ENCODE results near the gene ATP6V0A4. TPM values are rescaled to one million over a fixed set of nuclear protein-coding genes. Genes with fewer than 3 reads are reported as not detected.

ATP6V0A4 gene
- total RNA-seq, 1 experiment from 2014 or later = 1.2 TPM

- Mint-ChIP-seq H3K27me3 (ENCODE audit: insufficient read depth, unreplicated experiment) (no peaks in the 10 kb centered on the region), H3K9me3 (ENCODE audit: unreplicated experiment) (no peaks in the 10 kb centered on the region), H3K36me3 (ENCODE audit: insufficient read depth, unreplicated experiment) (peaks cover 6% of the 10 kb centered on the region), H3K4me1 (ENCODE audit: low read depth, unreplicated experiment) (no peaks in the 10 kb centered on the region), H3K4me3 (ENCODE audit: unreplicated experiment) (no peak overlapping the region), H3K27ac (ENCODE audit: unreplicated experiment) (no peak overlapping the region)
- BruUV-seq (replicated peaks) = no TSS peak
- H3K4me3 ChIP-seq (ENCODE audit: low read depth, low read length) = no peak overlapping the region
- intact Hi-C loops (cut with micrococcal nuclease; ENCODE audit: unreplicated experiment) = no loop called here
- H3K27me3 ChIP-seq (replicated peaks; ENCODE audit: control insufficient read depth, insufficient read depth, low read length) = no peaks in the 10 kb centered on the region
- ChIA-PET CTCF (no interaction called here), POLR2A (no interaction called here)
- no peaks in the 10 kb centered on the region for H3K4me1 ChIP-seq
- no peaks in the 10 kb centered on the region for H3K9me3 ChIP-seq
- no peak for DNase-seq
- H3K36me3 ChIP-seq (ENCODE audit: control insufficient read depth, insufficient read depth, low read length) = no peaks in the 10 kb centered on the region
- TF ChIP-seq, protein P1, sequence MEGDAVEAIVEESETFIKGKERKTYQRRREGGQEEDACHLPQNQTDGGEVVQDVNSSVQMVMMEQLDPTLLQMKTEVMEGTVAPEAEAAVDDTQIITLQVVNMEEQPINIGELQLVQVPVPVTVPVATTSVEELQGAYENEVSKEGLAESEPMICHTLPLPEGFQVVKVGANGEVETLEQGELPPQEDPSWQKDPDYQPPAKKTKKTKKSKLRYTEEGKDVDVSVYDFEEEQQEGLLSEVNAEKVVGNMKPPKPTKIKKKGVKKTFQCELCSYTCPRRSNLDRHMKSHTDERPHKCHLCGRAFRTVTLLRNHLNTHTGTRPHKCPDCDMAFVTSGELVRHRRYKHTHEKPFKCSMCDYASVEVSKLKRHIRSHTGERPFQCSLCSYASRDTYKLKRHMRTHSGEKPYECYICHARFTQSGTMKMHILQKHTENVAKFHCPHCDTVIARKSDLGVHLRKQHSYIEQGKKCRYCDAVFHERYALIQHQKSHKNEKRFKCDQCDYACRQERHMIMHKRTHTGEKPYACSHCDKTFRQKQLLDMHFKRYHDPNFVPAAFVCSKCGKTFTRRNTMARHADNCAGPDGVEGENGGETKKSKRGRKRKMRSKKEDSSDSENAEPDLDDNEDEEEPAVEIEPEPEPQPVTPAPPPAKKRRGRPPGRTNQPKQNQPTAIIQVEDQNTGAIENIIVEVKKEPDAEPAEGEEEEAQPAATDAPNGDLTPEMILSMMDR (IDR thresholded peaks at IDR 0.05; ENCODE audit: insufficient read depth in 1 of 2, low read depth in 1 of 2, low read length in 1 of 2, severe bottlenecking in 1 of 2, unreplicated experiment in 1 of 2) = no peak
Observed at GRCh38 chr7:138828302-138828701, 30.3 kb upstream of the ATP6V0A4 start.

GRCh38 chr7:138825049-138825721 lies 27.2 kb upstream of the ATP6V0A4 start:
- ChIA-PET POLR2A (no interaction called here), CTCF (no interaction called here)
- BruUV-seq (replicated peaks) = no TSS peak
- DNase-seq = no peak
- intact Hi-C loops (cut with micrococcal nuclease; ENCODE audit: unreplicated experiment) = no loop called here
- H3K4me3 ChIP-seq (ENCODE audit: low read depth, low read length) = no peak overlapping the region
- H3K4me3 Mint-ChIP-seq (ENCODE audit: unreplicated experiment) = no peak overlapping the region
- H3K27ac Mint-ChIP-seq (ENCODE audit: unreplicated experiment) = no peak overlapping the region
- H3K9me3 ChIP-seq = no peaks in the 10 kb centered on the region
- TF ChIP-seq, protein P1 (IDR thresholded peaks at IDR 0.05; ENCODE audit: insufficient read depth in 1 of 2, low read depth in 1 of 2, low read length in 1 of 2, severe bottlenecking in 1 of 2, unreplicated experiment in 1 of 2) = no peak
- H3K9me3 Mint-ChIP-seq (ENCODE audit: unreplicated experiment) = no peaks in the 10 kb centered on the region
- no peaks in the 10 kb centered on the region for H3K4me1 ChIP-seq
- no peaks in the 10 kb centered on the region for H3K36me3 Mint-ChIP-seq (ENCODE audit: insufficient read depth, unreplicated experiment)
- H3K4me1 Mint-ChIP-seq (ENCODE audit: low read depth, unreplicated experiment) = no peaks in the 10 kb centered on the region
- no peaks in the 10 kb centered on the region for H3K27me3 Mint-ChIP-seq (ENCODE audit: insufficient read depth, unreplicated experiment)
- H3K27me3 ChIP-seq (replicated peaks; ENCODE audit: control insufficient read depth, insufficient read depth, low read length) = no peaks in the 10 kb centered on the region
- no peaks in the 10 kb centered on the region for H3K36me3 ChIP-seq (ENCODE audit: control insufficient read depth, insufficient read depth, low read length)

DNA sequence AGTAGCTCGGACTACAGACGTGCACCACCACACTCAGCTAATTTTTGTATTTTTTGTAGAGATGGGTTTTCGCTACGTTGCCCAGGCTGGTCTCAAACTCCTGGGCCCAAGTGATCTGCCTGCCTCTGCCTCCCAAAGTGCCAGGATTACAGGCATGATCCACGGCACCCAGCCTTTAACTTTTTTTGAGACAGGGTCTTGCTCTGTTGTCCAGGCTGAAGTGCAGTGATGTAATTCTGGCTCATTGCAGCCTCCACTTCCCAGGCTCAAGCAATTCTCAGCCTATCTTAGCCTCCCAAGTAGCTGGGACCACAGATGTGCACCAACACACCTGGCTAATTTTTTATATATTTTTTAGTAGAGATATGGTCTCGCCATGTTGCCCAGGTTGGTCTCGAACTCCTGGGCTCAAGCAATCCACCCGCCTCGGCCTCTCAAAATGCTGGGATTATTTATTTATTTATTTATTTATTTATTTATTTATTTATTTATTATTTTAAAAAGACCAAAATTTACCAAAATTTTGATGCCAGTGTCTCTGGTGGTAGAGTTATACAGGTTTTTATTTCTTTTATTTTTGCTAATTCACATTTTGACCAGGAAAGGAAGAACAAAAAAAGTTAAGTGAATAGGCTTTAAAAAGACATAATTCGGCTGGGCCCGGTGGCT lies 25.0 kb upstream of the ATP6V0A4 start:
- no peaks in the 10 kb centered on the region for H3K36me3 ChIP-seq (ENCODE audit: control insufficient read depth, insufficient read depth, low read length)
- Mint-ChIP-seq H3K4me3 (ENCODE audit: unreplicated experiment) (no peak overlapping the region), H3K27ac (ENCODE audit: unreplicated experiment) (no peak overlapping the region), H3K36me3 (ENCODE audit: insufficient read depth, unreplicated experiment) (no peaks in the 10 kb centered on the region), H3K27me3 (ENCODE audit: insufficient read depth, unreplicated experiment) (no peaks in the 10 kb centered on the region), H3K9me3 (ENCODE audit: unreplicated experiment) (no peaks in the 10 kb centered on the region), H3K4me1 (ENCODE audit: low read depth, unreplicated experiment) (no peaks in the 10 kb centered on the region)
- no peaks in the 10 kb centered on the region for H3K27me3 ChIP-seq (replicated peaks; ENCODE audit: control insufficient read depth, insufficient read depth, low read length)
- H3K4me3 ChIP-seq (ENCODE audit: low read depth, low read length) = no peak overlapping the region
- H3K4me1 ChIP-seq = no peaks in the 10 kb centered on the region
- no peaks in the 10 kb centered on the region for H3K9me3 ChIP-seq
- ChIA-PET CTCF (no interaction called here), POLR2A (no interaction called here)
- intact Hi-C loops (cut with micrococcal nuclease; ENCODE audit: unreplicated experiment) = no loop called here
- no TSS peak for BruUV-seq (replicated peaks)
- TF ChIP-seq, protein P1 (IDR thresholded peaks at IDR 0.05; ENCODE audit: insufficient read depth in 1 of 2, low read depth in 1 of 2, low read length in 1 of 2, severe bottlenecking in 1 of 2, unreplicated experiment in 1 of 2) = no peak
- DNase-seq = no peak

All from Caco-2 (cell line).